ENCODE data around the gene CHRNB1. TPM values are rescaled to one million over a fixed set of nuclear protein-coding genes. Genes with fewer than 3 reads are reported as not detected.
A peak's percentile ranks its signal among the peaks of the same experiment; 100 is the strongest.

CHRNB1 gene
- total RNA-seq, 3 donors from 2014 or later (not counting 1 experiment from before 2014, with no cell fraction given), result 9.8 to 10.4 (median 10.2) TPM

- Histone ChIP-seq H3K27ac (ENCODE audit: low read length) (no peak overlapping the region), H3K4me1 (ENCODE audit: control insufficient read depth, insufficient read depth, low read length) (no peaks in the 10 kb centered on the region), H3K4me3 (ENCODE audit: low read length) (no peak overlapping the region), H3K9me3 (ENCODE audit: control insufficient read depth, insufficient read depth, low read length) (no peaks in the 10 kb centered on the region), H3K36me3 (ENCODE audit: control insufficient read depth, insufficient read depth, low read length) (peaks cover 61% of the 10 kb centered on the region), H3K27me3 (ENCODE audit: control insufficient read depth, insufficient read depth, low read length) (no peaks in the 10 kb centered on the region)
- 98% methylated on average over 13 of the region's 14 CpGs for WGBS (ENCODE audit: insufficient coverage)
- Mint-ChIP-seq H3K36me3 (peaks cover 11% of the 10 kb centered on the region), H3K4me1 (peaks cover 17 to 32% of the 10 kb centered on the region in 2 donors), H3K27ac (peak overlapping the region; percentile 38 to 74), H3K4me3 (no peak overlapping the region), H3K9me3 (no peaks in the 10 kb centered on the region), H3K27me3 (ENCODE audit: low read depth in 2 of 2) (no peaks in the 10 kb centered on the region)
- no peak for DNase-seq
- TF ChIP-seq CTCF (IDR thresholded peaks at IDR 0.05), result no peak
- no peak for ATAC-seq
- intact Hi-C loops (cut with micrococcal nuclease), result no loop called here
Measured at GRCh38 chr17:7497636-7498035, 52.8 kb downstream of the CHRNB1 start.

- ATAC-seq (no peak), DNase-seq (no peak)
- H3K4me1 Mint-ChIP-seq, result peaks cover 1 to 17% of the 10 kb centered on the region in 2 donors
- no peaks in the 10 kb centered on the region for H3K4me1 ChIP-seq (ENCODE audit: control insufficient read depth, insufficient read depth, low read length)
- WGBS (ENCODE audit: insufficient coverage), result 90% methylated on average over 11 of the region's 11 CpGs
- peaks cover 77% of the 10 kb centered on the region for H3K36me3 ChIP-seq (ENCODE audit: control insufficient read depth, insufficient read depth, low read length)
- peak overlapping the region in 1 of 2 donors; percentile 20 for H3K27ac Mint-ChIP-seq
- no peaks in the 10 kb centered on the region for H3K27me3 Mint-ChIP-seq (ENCODE audit: low read depth in 2 of 2)
- H3K27ac ChIP-seq (ENCODE audit: low read length), result no peak overlapping the region
- no peak overlapping the region for H3K4me3 ChIP-seq (ENCODE audit: low read length)
- H3K9me3 Mint-ChIP-seq, result no peaks in the 10 kb centered on the region
- no peaks in the 10 kb centered on the region for H3K9me3 ChIP-seq (ENCODE audit: control insufficient read depth, insufficient read depth, low read length)
- TF ChIP-seq CTCF (IDR thresholded peaks at IDR 0.05), result no peak
- intact Hi-C loops (cut with micrococcal nuclease), result no loop called here
- H3K4me3 Mint-ChIP-seq, result peak overlapping the region; percentile 21
- no peaks in the 10 kb centered on the region for H3K27me3 ChIP-seq (ENCODE audit: control insufficient read depth, insufficient read depth, low read length)
- peaks cover 20% of the 10 kb centered on the region for H3K36me3 Mint-ChIP-seq
Measured at GRCh38 chr17:7499161-7499560, 54.3 kb downstream of the CHRNB1 start.

- Histone ChIP-seq H3K4me3 (ENCODE audit: low read length) (no peak overlapping the region), H3K27me3 (ENCODE audit: control insufficient read depth, insufficient read depth, low read length) (no peaks in the 10 kb centered on the region), H3K27ac (ENCODE audit: low read length) (no peak overlapping the region), H3K4me1 (ENCODE audit: control insufficient read depth, insufficient read depth, low read length) (no peaks in the 10 kb centered on the region), H3K36me3 (ENCODE audit: control insufficient read depth, insufficient read depth, low read length) (peaks cover 92% of the 10 kb centered on the region), H3K9me3 (ENCODE audit: control insufficient read depth, insufficient read depth, low read length) (no peaks in the 10 kb centered on the region)
- DNase-seq (peak in 1 of 2 donors; percentile 6), ATAC-seq (no peak)
- Mint-ChIP-seq H3K36me3 (peaks cover 21% of the 10 kb centered on the region), H3K9me3 (no peaks in the 10 kb centered on the region), H3K27ac (peak overlapping the region in 1 of 2 donors; percentile 6), H3K27me3 (ENCODE audit: low read depth in 2 of 2) (no peaks in the 10 kb centered on the region), H3K4me1 (no peaks in the 10 kb centered on the region), H3K4me3 (no peak overlapping the region)
- WGBS (ENCODE audit: insufficient coverage), result 88% methylated on average over 14 of the region's 14 CpGs
- TF ChIP-seq CTCF (IDR thresholded peaks at IDR 0.05), result no peak
- intact Hi-C loops (cut with micrococcal nuclease), result loop anchor here (5.0 kb wide), 1 partner anchor 64 kb away; the partner anchor contains the start of genes FGF11 and TMEM102
Measured at GRCh38 chr17:7501729-7502128, 56.9 kb downstream of the CHRNB1 start.

Data from natural killer cell (primary cell).